MM.1S (cell line): ENCODE measurements around the gene MEGF9.

Experiments
- DNase-seq: peaks from one replicate; pipeline ENCODE4 v3.0.0-alpha.2; 2015
- H2AFZ ChIP-seq: fragments of 300-600 bp; sonication (generic); 2 replicates; pipeline ENCODE4 v1.6.0; 2016; ENCODE audit warnings: antibody characterized with exemption, low read length
- H3F3A ChIP-seq: fragments of 300-600 bp; sonication (generic); 2 replicates; pipeline ENCODE4 v1.6.1; 2016; ENCODE audit warnings: mild to moderate bottlenecking, antibody characterized with exemption, low read length, moderate library complexity, mixed read lengths; ENCODE audit not compliant: insufficient read depth
- H3K27ac ChIP-seq: fragments of 300-600 bp; sonication (generic); 2 replicates; pipeline ENCODE4 v1.5.1; 2016; ENCODE audit warnings: mild to moderate bottlenecking, low read length
- H3K27me3 ChIP-seq: fragments of 300-600 bp; sonication (generic); replicated peaks from 2 replicates; pipeline ENCODE4 v1.6.0; 2016; ENCODE audit warnings: low read length; ENCODE audit not compliant: insufficient read depth
- H3K36me3 ChIP-seq: fragments of 300-600 bp; sonication (generic); replicated peaks from 2 replicates; pipeline ENCODE4 v1.6.1; 2016; ENCODE audit warnings: mild to moderate bottlenecking, low read length, mixed read lengths; ENCODE audit not compliant: insufficient read depth
- H3K4me1 ChIP-seq: fragments of 300-600 bp; sonication (generic); 2 replicates; pipeline ENCODE4 v1.6.1; 2016; ENCODE audit warnings: low read length, mixed read lengths
- H3K4me2 ChIP-seq: fragments of 300-600 bp; sonication (generic); 2 replicates; pipeline ENCODE4 v1.6.0; 2016; ENCODE audit warnings: low read depth, low read length
- H3K4me3 ChIP-seq: fragments of 300-600 bp; sonication (generic); 2 replicates; pipeline ENCODE4 v1.5.1; 2016; ENCODE audit warnings: low read length, mixed read lengths
- H3K79me2 ChIP-seq: fragments of 300-600 bp; sonication (generic); 2 replicates; pipeline ENCODE4 v1.6.1; 2016; ENCODE audit warnings: mixed run types, low read length, mixed read lengths
- H3K9ac ChIP-seq: fragments of 300-600 bp; sonication (generic); 2 replicates; pipeline ENCODE4 v1.6.1; 2016; ENCODE audit warnings: low read length, mixed read lengths
- H3K9me2 ChIP-seq: fragments of 300-600 bp; sonication (generic); replicated peaks from 2 replicates; pipeline ENCODE4 v1.6.1; 2016; ENCODE audit warnings: mild to moderate bottlenecking, low read length, mixed read lengths; ENCODE audit not compliant: insufficient read depth
- H3K9me3 ChIP-seq: fragments of 300-600 bp; sonication (generic); replicated peaks from 2 replicates; pipeline ENCODE4 v1.6.1; 2016; ENCODE audit warnings: mild to moderate bottlenecking, low read length, mixed read lengths; ENCODE audit not compliant: insufficient read depth
- H4K20me1 ChIP-seq: fragments of 300-600 bp; sonication (generic); 2 replicates; pipeline ENCODE4 v1.6.1; 2016; ENCODE audit warnings: mild to moderate bottlenecking, low read length, moderate library complexity, mixed read lengths; ENCODE audit not compliant: insufficient read depth
- EZH2 ChIP-seq: fragments of 300-600 bp; sonication (generic); optimal IDR thresholded peaks from 2 replicates; pipeline ENCODE3; 2017; ENCODE audit warnings: low read depth, mild to moderate bottlenecking, antibody characterized with exemption, low read length, mixed read lengths
- EZH2phosphoT487 ChIP-seq: fragments of 300-600 bp; sonication (generic); IDR thresholded peaks from 2 replicates; pipeline ENCODE4 v1.6.1; 2018; ENCODE audit warnings: antibody characterized with exemption, low read length
- TF ChIP-seq, protein P1 (sequence below): fragments of 300-600 bp; sonication (generic); IDR thresholded peaks from 2 replicates; pipeline ENCODE4 v1.5.1; 2016; ENCODE audit warnings: antibody characterized with exemption, low read length, mixed read lengths

Gene MEGF9

GRCh38 chr9:120725907-120726306, 11.6 kb upstream of the MEGF9 start:
- TF ChIP-seq, protein P1, sequence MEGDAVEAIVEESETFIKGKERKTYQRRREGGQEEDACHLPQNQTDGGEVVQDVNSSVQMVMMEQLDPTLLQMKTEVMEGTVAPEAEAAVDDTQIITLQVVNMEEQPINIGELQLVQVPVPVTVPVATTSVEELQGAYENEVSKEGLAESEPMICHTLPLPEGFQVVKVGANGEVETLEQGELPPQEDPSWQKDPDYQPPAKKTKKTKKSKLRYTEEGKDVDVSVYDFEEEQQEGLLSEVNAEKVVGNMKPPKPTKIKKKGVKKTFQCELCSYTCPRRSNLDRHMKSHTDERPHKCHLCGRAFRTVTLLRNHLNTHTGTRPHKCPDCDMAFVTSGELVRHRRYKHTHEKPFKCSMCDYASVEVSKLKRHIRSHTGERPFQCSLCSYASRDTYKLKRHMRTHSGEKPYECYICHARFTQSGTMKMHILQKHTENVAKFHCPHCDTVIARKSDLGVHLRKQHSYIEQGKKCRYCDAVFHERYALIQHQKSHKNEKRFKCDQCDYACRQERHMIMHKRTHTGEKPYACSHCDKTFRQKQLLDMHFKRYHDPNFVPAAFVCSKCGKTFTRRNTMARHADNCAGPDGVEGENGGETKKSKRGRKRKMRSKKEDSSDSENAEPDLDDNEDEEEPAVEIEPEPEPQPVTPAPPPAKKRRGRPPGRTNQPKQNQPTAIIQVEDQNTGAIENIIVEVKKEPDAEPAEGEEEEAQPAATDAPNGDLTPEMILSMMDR = no peak
- TF ChIP-seq EZH2 (no peak), EZH2phosphoT487 (no peak)
- H3K9me2 ChIP-seq = no peaks in the 10 kb centered on the region
- H3K36me3 ChIP-seq = no peaks in the 10 kb centered on the region
- no peak for DNase-seq
- no peaks in the 10 kb centered on the region for H3F3A ChIP-seq
- H3K4me2 ChIP-seq = no peak overlapping the region
- H3K27ac ChIP-seq = no peak overlapping the region
- H3K4me1 ChIP-seq = peaks cover 17% of the 10 kb centered on the region
- H4K20me1 ChIP-seq = no peaks in the 10 kb centered on the region
- no peak overlapping the region for H2AFZ ChIP-seq
- no peaks in the 10 kb centered on the region for H3K27me3 ChIP-seq
- H3K9me3 ChIP-seq = no peaks in the 10 kb centered on the region
- no peak overlapping the region for H3K4me3 ChIP-seq
- H3K79me2 ChIP-seq = no peaks in the 10 kb centered on the region
- no peak overlapping the region for H3K9ac ChIP-seq

DNA sequence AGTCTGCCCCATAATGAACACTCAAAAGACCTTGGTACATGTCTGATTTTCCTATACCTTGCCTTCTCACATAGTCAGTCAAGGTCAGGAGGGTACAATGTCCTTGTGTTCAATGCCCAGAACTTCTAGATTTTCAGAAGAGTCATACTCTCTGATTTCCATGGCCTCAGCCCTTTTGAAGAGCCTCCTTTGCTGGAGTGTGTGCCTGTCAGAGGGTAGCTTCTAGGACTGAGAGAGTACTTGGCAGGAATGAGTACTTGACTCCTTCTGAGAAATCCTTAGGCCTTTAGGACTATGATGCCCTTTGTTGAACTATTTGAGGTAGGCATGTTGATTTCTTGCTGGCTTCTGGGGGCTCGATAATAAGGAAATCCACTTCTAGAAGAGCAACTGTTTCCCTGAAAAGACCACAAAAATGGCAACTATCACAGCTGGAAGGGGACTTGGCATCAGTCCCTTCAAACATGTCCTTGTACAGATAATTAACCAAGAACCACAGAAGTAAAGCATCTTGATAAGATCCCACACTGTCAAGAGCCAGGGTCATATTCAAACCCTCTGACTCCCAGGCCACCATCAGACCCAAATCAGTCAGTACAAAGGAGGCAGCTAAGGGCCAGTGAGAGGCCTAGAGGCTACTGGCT, 10.6 kb upstream of the MEGF9 start:
- H2AFZ ChIP-seq = no peak overlapping the region
- no peaks in the 10 kb centered on the region for H3F3A ChIP-seq
- no peaks in the 10 kb centered on the region for H3K27me3 ChIP-seq
- H3K9me2 ChIP-seq = no peaks in the 10 kb centered on the region
- TF ChIP-seq EZH2 (no peak), EZH2phosphoT487 (no peak)
- TF ChIP-seq, protein P1 = no peak
- peaks cover 15% of the 10 kb centered on the region for H3K4me1 ChIP-seq
- H4K20me1 ChIP-seq = no peaks in the 10 kb centered on the region
- H3K4me2 ChIP-seq = no peak overlapping the region
- H3K9me3 ChIP-seq = no peaks in the 10 kb centered on the region
- H3K36me3 ChIP-seq = no peaks in the 10 kb centered on the region
- H3K27ac ChIP-seq = no peak overlapping the region
- H3K4me3 ChIP-seq = no peak overlapping the region
- H3K9ac ChIP-seq = no peak overlapping the region
- no peaks in the 10 kb centered on the region for H3K79me2 ChIP-seq
- no peak for DNase-seq

DNA sequence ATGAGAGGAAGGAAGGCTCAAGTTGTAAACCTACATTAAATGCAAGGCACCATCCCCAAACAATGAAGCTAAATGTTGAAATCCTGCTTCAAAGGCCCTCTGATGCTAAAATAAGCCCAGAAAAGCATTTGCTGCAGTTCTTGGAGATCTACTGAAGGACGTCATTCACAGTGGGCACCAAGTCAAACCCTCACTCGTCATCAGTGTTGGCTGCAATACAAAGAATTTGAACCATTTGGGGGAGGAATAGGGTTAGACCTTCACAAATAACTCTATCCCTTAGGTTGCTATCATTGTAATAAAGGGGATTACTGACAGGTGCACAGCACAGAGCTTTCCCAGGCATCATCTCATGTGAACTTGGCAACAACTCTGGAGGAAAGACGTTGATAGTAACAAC, 9.3 kb upstream of the MEGF9 start:
- no peak for DNase-seq

More for the DNA sequence above, 9.3 kb upstream of the MEGF9 start:
- no peaks in the 10 kb centered on the region for H3K36me3 ChIP-seq
- no peaks in the 10 kb centered on the region for H3F3A ChIP-seq
- no peaks in the 10 kb centered on the region for H4K20me1 ChIP-seq
- no peak overlapping the region for H3K27ac ChIP-seq
- H3K79me2 ChIP-seq = no peaks in the 10 kb centered on the region
- H3K27me3 ChIP-seq = no peaks in the 10 kb centered on the region
- no peak overlapping the region for H2AFZ ChIP-seq
- no peak overlapping the region for H3K9ac ChIP-seq
- no peak overlapping the region for H3K4me2 ChIP-seq
- H3K9me3 ChIP-seq = no peaks in the 10 kb centered on the region
- H3K4me1 ChIP-seq = peaks cover 2% of the 10 kb centered on the region; the same call in 1 of the 2 replicates
- no peak for TF ChIP-seq EZH2
- TF ChIP-seq, protein P1 = no peak
- no peak for TF ChIP-seq EZH2phosphoT487
- H3K4me3 ChIP-seq = no peak overlapping the region
- no peaks in the 10 kb centered on the region for H3K9me2 ChIP-seq
